A549 (cell line): ENCODE data around the gene NEIL3. TPM values are rescaled to one million over a fixed set of nuclear protein-coding genes. Genes with fewer than 3 reads are reported as not detected.

Source experiments
- ATAC-seq, 2 experiments: fragments of 200-7000 bp in 1 of 2; fragments of >200 bp in 1 of 2; cut with Nextera tagmentation in 1 of 2; cut with Tn5 transposase in 1 of 2; 3 replicates each; pipeline versions ENCODE4 v1.8.0 to v1.9.1; 2018 to 2020; ENCODE audit warnings: mild to moderate bottlenecking in 1 of 2, moderate library complexity in 1 of 2
- CTCF ChIA-PET: fragments of 300-600 bp; sonication (Branson Sonifier 250); formaldehyde crosslinking; extraction: SDS; loops from one replicate; lab custom pipeline; 2021; ENCODE audit warnings: antibody characterized with exemption, inconsistent platforms; lab: Yijun Ruan, JAX
- POLR2A ChIA-PET: fragments of 350-600 bp; formaldehyde crosslinking; extraction: SDS; loops from one replicate; lab custom pipeline; 2021; ENCODE audit warnings: antibody characterized with exemption, inconsistent platforms; lab: Yijun Ruan, JAX
- DNase-seq, 2 experiments: peaks; one replicate each; pipeline versions ENCODE4 v3.0.0 to v3.0.0-alpha.2; 2011 to 2016; ENCODE audit warnings: low read depth in 1 of 2, low spot score in 1 of 2
- FAIRE-seq: peaks from 2 replicates; lab custom pipeline; 2011; peaks lifted over from hg19 to GRCh38; lab: Jason Lieb, UNC
- H3K27ac ChIP-seq, 2 experiments: fragments of >200 bp; sonication (Bioruptor Twin); formaldehyde crosslinking; 3 replicates each; pipeline ENCODE4 v1.5.1; 2016 to 2017
- H3K4me1 ChIP-seq: fragments of >200 bp; sonication (Bioruptor Twin); formaldehyde crosslinking; 3 replicates; pipeline ENCODE4 v1.6.1; 2016
- H3K4me2 ChIP-seq: fragments of >200 bp; sonication (Bioruptor Twin); formaldehyde crosslinking; 3 replicates; pipeline ENCODE4 v1.6.1; 2016
- H3K4me3 ChIP-seq: fragments of >200 bp; sonication (Bioruptor Twin); formaldehyde crosslinking; 3 replicates; pipeline ENCODE4 v1.5.1; 2016
- H3K9me3 ChIP-seq: fragments of >200 bp; sonication (Bioruptor Twin); formaldehyde crosslinking; 3 replicates; pipeline ENCODE4 v1.6.1; 2016
- CBX2 ChIP-seq: fragments of 200-600 bp; sonication (generic); IDR thresholded peaks from 2 replicates; pipeline ENCODE4 v1.6.1; 2016; ENCODE audit warnings: low read depth, mild to moderate bottlenecking, borderline replicate concordance
- CHD2 ChIP-seq: fragments of 150-350 bp; IDR thresholded peaks from 2 replicates; pipeline ENCODE4 v1.6.1; 2014; ENCODE audit warnings: low read length; ENCODE audit not compliant: partially characterized antibody
- E2F6 ChIP-seq: IDR thresholded peaks from 2 replicates; pipeline ENCODE4 v1.6.1; 2012; ENCODE audit warnings: low read depth, borderline replicate concordance
- EHMT2 ChIP-seq: fragments of 200-600 bp; sonication (generic); IDR thresholded peaks from 2 replicates; pipeline ENCODE4 v1.6.1; 2016; ENCODE audit warnings: antibody characterized with exemption, low read depth, mild to moderate bottlenecking, moderate library complexity
- ELK1 ChIP-seq: fragments of 150-350 bp; IDR thresholded peaks from 2 replicates; pipeline ENCODE4 v1.6.1; 2014; ENCODE audit warnings: low read depth, mild to moderate bottlenecking, low read length
- EP300 ChIP-seq, 2 experiments: fragments of >200 bp; sonication (Bioruptor Twin); formaldehyde crosslinking; IDR thresholded peaks; 2 replicates in 1 of 2; 3 replicates in 1 of 2; pipeline ENCODE4 v1.6.1; 2016 to 2017
- ESRRA ChIP-seq: fragments of 150-350 bp; IDR thresholded peaks from 2 replicates; pipeline ENCODE4 v1.6.1; 2014; ENCODE audit warnings: mild to moderate bottlenecking, low read length, borderline replicate concordance
- FOSB ChIP-seq: fragments of 250-450 bp; sonication (Bioruptor Pico); IDR thresholded peaks from 2 replicates; pipeline ENCODE4 v1.5.0; 2020; ENCODE audit warnings: mild to moderate bottlenecking, moderate library complexity
- FOSL2 ChIP-seq, 2 experiments: fragments of 450-650 bp in 1 of 2; fragments of >200 bp in 1 of 2; sonication (Bioruptor Twin) in 1 of 2; formaldehyde crosslinking; IDR thresholded peaks; 2 replicates each; pipeline versions ENCODE4 v1.5.0 to v1.6.1; 2016 to 2020; ENCODE audit warnings: mild to moderate bottlenecking in 1 of 2, moderate library complexity in 1 of 2
- HEYL ChIP-seq: fragments of 250-450 bp; sonication (Bioruptor Pico); IDR thresholded peaks from 2 replicates; pipeline ENCODE4 v1.8.0; 2021; ENCODE audit warnings: mild to moderate bottlenecking, moderate library complexity
- HOXA7 ChIP-seq: fragments of 250-450 bp; sonication (Bioruptor Pico); IDR thresholded peaks from 2 replicates; pipeline ENCODE4 v1.5.0; 2020; ENCODE audit warnings: mild to moderate bottlenecking, moderate library complexity
- HOXB13 ChIP-seq: fragments of 250-450 bp; sonication (Bioruptor Pico); IDR thresholded peaks from 2 replicates; pipeline ENCODE4 v1.5.0; 2020; ENCODE audit warnings: low read depth, mild to moderate bottlenecking, moderate library complexity
- HOXB5 ChIP-seq: fragments of 250-450 bp; sonication (Bioruptor Pico); IDR thresholded peaks from 2 replicates; pipeline ENCODE4 v1.5.0; 2020; ENCODE audit warnings: mild to moderate bottlenecking, moderate library complexity
- MAFK ChIP-seq: fragments of 450-650 bp; IDR thresholded peaks from 2 replicates; pipeline ENCODE4 v1.6.1; 2014; ENCODE audit not compliant: partially characterized antibody
- MAZ ChIP-seq: fragments of 150-350 bp; IDR thresholded peaks from 2 replicates; pipeline ENCODE4 v1.6.1; 2014; ENCODE audit warnings: antibody characterized with exemption, low read depth, low read length, borderline replicate concordance
- NR3C1 ChIP-seq: fragments of >200 bp; sonication (Bioruptor Twin); formaldehyde crosslinking; IDR thresholded peaks from 3 replicates; pipeline ENCODE4 v1.6.1; 2017
- PHF8 ChIP-seq: fragments of 200-600 bp; sonication (generic); IDR thresholded peaks from 2 replicates; pipeline ENCODE4 v1.6.1; 2016; ENCODE audit warnings: low read depth, mild to moderate bottlenecking, antibody characterized with exemption, moderate library complexity, borderline replicate concordance
- POLR2A ChIP-seq: IDR thresholded peaks from 2 replicates; pipeline ENCODE4 v1.6.1; 2012; ENCODE audit warnings: mild to moderate bottlenecking, low read length
- RAD21 ChIP-seq, 2 experiments: fragments of >200 bp in 1 of 2; sonication (Bioruptor Twin) in 1 of 2; formaldehyde crosslinking in 1 of 2; IDR thresholded peaks in 1 of 2; conservative IDR thresholded peaks in 1 of 2; 2 replicates in 1 of 2; 3 replicates in 1 of 2; pipeline ENCODE4 v1.6.1; 2012 to 2018; ENCODE audit warnings: inconsistent platforms in 1 of 2
- RARB ChIP-seq: fragments of 250-450 bp; sonication (Bioruptor Pico); IDR thresholded peaks from 2 replicates; pipeline ENCODE4 v1.8.0; 2021; ENCODE audit warnings: mild to moderate bottlenecking, moderate library complexity
- RCOR1 ChIP-seq: fragments of 150-350 bp; IDR thresholded peaks from 2 replicates; pipeline ENCODE4 v1.6.1; 2014; ENCODE audit warnings: antibody characterized with exemption, low read length, low read depth
- RFX5 ChIP-seq: fragments of 450-650 bp; IDR thresholded peaks from 2 replicates; pipeline ENCODE4 v1.7.1; 2014; ENCODE audit warnings: antibody characterized with exemption, mild to moderate bottlenecking, moderate library complexity
- ZSCAN20 ChIP-seq: fragments of 250-450 bp; sonication (Bioruptor Pico); IDR thresholded peaks from 2 replicates; pipeline ENCODE4 v1.8.0; 2022; ENCODE audit warnings: mild to moderate bottlenecking, moderate library complexity
- WGBS: methylation state at CpG from one replicate; pipeline ENCODE4 v1.1.6; 2017; ENCODE audit errors: missing lambda C conversion rate; 5-methylcytosine and 5-hydroxymethylcytosine counted together
- polyA plus RNA-seq, 4 experiments: library from polyadenylated mRNA; depleted of rRNA in 3 of 4; stranded (reverse); fragments of >200 nt; fragmentation: RNase III in 1 of 4; extraction: RNeasy Plus Mini Kit Qiagen cat#74134 plus additional on column Dnase treatment in 1 of 4; gene quantifications; 2 replicates in 3 of 4; 3 replicates in 1 of 4; pipeline ENCODE4 v1.2.3, GENCODE V29; 2011 to 2017
- TF ChIP-seq, protein P1 (sequence below): fragments of >200 bp; sonication (Bioruptor Twin); formaldehyde crosslinking; IDR thresholded peaks from 3 replicates; pipeline ENCODE4 v1.5.1; 2016
- TF ChIP-seq, protein P2 (sequence below): fragments of 200-600 bp; sonication (generic); IDR thresholded peaks from 2 replicates; pipeline ENCODE4 v1.6.1; 2016; ENCODE audit warnings: antibody characterized with exemption, mild to moderate bottlenecking, moderate library complexity
- TF ChIP-seq, protein P3 (sequence below): fragments of >200 bp; sonication (Bioruptor Twin); formaldehyde crosslinking; IDR thresholded peaks from 2 replicates; pipeline ENCODE4 v1.6.1; 2016

NEIL3 gene
- polyA plus RNA-seq, 2 of the 4 experiments (the other 2 are of a cell fraction): 23.4 to 42.0 TPM

- Histone ChIP-seq H3K27ac (no peak overlapping the region), H3K9me3 (no peaks in the 10 kb centered on the region), H3K4me1 (peaks cover 1% of the 10 kb centered on the region; the same call in 2 of the 3 replicates), H3K4me2 (no peak overlapping the region), H3K4me3 (no peak overlapping the region)
- no peak for ATAC-seq
- ChIA-PET POLR2A (no interaction called here), CTCF (no interaction called here)
- no peak for TF ChIP-seq EP300 (IDR thresholded peaks at IDR 0.05)
- TF ChIP-seq RFX5: no peak
- no peak for TF ChIP-seq CHD2
- no peak for TF ChIP-seq MAFK
- TF ChIP-seq NR3C1: no peak
- TF ChIP-seq RCOR1: no peak
- no peak for TF ChIP-seq RARB (CRISPR knock-in tag)
- TF ChIP-seq HOXA7 (CRISPR knock-in tag): no peak
- no peak for TF ChIP-seq EHMT2
- TF ChIP-seq, protein P1, sequence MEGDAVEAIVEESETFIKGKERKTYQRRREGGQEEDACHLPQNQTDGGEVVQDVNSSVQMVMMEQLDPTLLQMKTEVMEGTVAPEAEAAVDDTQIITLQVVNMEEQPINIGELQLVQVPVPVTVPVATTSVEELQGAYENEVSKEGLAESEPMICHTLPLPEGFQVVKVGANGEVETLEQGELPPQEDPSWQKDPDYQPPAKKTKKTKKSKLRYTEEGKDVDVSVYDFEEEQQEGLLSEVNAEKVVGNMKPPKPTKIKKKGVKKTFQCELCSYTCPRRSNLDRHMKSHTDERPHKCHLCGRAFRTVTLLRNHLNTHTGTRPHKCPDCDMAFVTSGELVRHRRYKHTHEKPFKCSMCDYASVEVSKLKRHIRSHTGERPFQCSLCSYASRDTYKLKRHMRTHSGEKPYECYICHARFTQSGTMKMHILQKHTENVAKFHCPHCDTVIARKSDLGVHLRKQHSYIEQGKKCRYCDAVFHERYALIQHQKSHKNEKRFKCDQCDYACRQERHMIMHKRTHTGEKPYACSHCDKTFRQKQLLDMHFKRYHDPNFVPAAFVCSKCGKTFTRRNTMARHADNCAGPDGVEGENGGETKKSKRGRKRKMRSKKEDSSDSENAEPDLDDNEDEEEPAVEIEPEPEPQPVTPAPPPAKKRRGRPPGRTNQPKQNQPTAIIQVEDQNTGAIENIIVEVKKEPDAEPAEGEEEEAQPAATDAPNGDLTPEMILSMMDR: no peak
- no peak for TF ChIP-seq RAD21 (conservative IDR thresholded peaks at IDR 0.05 in 1 of 2, IDR thresholded peaks at IDR 0.05 in 1 of 2)
- TF ChIP-seq CBX2: no peak
- TF ChIP-seq POLR2A: no peak
- FAIRE-seq: no peak
- 44% methylated on average over 1 of the region's 1 CpG for WGBS
- no peak for DNase-seq
These were observed 38.6 kb upstream of the NEIL3 start for GRCh38 chr4:177271091-177271490.

GRCh38 chr4:177271915-177272766, 37.5 kb upstream of the NEIL3 start:
- ChIA-PET CTCF (no interaction called here), POLR2A (no interaction called here)
- no peak for ATAC-seq
- DNase-seq: no peak
- no peak overlapping the region for H3K4me3 ChIP-seq
- 74% methylated on average over 10 of the region's 10 CpGs for WGBS
- H3K9me3 ChIP-seq: no peaks in the 10 kb centered on the region
- no peak for FAIRE-seq
- H3K4me2 ChIP-seq: no peak overlapping the region
- H3K4me1 ChIP-seq: no peaks in the 10 kb centered on the region
- H3K27ac ChIP-seq: no peak overlapping the region
- TF ChIP-seq FOSL2 (IDR thresholded peaks at IDR 0.05) (no peak), FOSL2 (CRISPR knock-in tag; IDR thresholded peaks at IDR 0.05) (no peak), MAFK (no peak), ESRRA (no peak), HOXB13 (no peak), ZSCAN20 (no peak), PHF8 (no peak), E2F6 (no peak), HEYL (CRISPR knock-in tag) (no peak), ELK1 (no peak), RFX5 (no peak), FOSB (CRISPR knock-in tag) (no peak), RARB (CRISPR knock-in tag) (no peak), MAZ (no peak), HOXB5 (CRISPR knock-in tag) (no peak)
- TF ChIP-seq, protein P2, sequence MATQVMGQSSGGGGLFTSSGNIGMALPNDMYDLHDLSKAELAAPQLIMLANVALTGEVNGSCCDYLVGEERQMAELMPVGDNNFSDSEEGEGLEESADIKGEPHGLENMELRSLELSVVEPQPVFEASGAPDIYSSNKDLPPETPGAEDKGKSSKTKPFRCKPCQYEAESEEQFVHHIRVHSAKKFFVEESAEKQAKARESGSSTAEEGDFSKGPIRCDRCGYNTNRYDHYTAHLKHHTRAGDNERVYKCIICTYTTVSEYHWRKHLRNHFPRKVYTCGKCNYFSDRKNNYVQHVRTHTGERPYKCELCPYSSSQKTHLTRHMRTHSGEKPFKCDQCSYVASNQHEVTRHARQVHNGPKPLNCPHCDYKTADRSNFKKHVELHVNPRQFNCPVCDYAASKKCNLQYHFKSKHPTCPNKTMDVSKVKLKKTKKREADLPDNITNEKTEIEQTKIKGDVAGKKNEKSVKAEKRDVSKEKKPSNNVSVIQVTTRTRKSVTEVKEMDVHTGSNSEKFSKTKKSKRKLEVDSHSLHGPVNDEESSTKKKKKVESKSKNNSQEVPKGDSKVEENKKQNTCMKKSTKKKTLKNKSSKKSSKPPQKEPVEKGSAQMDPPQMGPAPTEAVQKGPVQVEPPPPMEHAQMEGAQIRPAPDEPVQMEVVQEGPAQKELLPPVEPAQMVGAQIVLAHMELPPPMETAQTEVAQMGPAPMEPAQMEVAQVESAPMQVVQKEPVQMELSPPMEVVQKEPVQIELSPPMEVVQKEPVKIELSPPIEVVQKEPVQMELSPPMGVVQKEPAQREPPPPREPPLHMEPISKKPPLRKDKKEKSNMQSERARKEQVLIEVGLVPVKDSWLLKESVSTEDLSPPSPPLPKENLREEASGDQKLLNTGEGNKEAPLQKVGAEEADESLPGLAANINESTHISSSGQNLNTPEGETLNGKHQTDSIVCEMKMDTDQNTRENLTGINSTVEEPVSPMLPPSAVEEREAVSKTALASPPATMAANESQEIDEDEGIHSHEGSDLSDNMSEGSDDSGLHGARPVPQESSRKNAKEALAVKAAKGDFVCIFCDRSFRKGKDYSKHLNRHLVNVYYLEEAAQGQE: no peak
- TF ChIP-seq, protein P3, sequence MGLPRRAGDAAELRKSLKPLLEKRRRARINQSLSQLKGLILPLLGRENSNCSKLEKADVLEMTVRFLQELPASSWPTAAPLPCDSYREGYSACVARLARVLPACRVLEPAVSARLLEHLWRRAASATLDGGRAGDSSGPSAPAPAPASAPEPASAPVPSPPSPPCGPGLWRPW: no peak
- TF ChIP-seq, protein P1: no peak
